Gastrocnemius medialis (tissue), 4 donors: ENCODE measurements around the gene MS4A4E. TPM values are rescaled to one million over a fixed set of nuclear protein-coding genes. Genes with fewer than 3 reads are reported as not detected.

ENCODE experiments used
- ATAC-seq, 2 donors: fragments of 150-250 bp; one replicate each; pipeline ENCODE4 v1.9.1; 2016
- DNase-seq, 2 donors: peaks; one replicate each; pipeline ENCODE4 v3.0.0-alpha.2; 2019
- H3K27ac ChIP-seq, 4 donors: fragments of 200-600 bp; sonication (generic); 1 replicate in 1 of 4; 2 replicates in 3 of 4; pipeline ENCODE4 v1.5.1; 2016 to 2018; ENCODE audit warnings: mild to moderate bottlenecking in 2 of 4, moderate library complexity in 1 of 4
- H3K27me3 ChIP-seq, 3 donors: fragments of 200-600 bp; sonication (generic) in 2 of 3; 1 replicate in 1 of 3; 2 replicates in 2 of 3; pipeline versions ENCODE4 v1.5.1 to v1.6.0; 2016 to 2019; ENCODE audit warnings: mild to moderate bottlenecking in 1 of 3, moderate library complexity in 1 of 3
- H3K36me3 ChIP-seq, 2 donors: fragments of 200-600 bp; sonication (generic) in 1 of 2; one replicate each; pipeline ENCODE4 v1.5.1; 2017 to 2018
- H3K4me1 ChIP-seq, 2 donors: fragments of 200-600 bp; sonication (generic) in 1 of 2; one replicate each; pipeline ENCODE4 v1.5.1; 2016 to 2017; ENCODE audit warnings: mild to moderate bottlenecking in 2 of 2
- H3K4me3 ChIP-seq, 4 donors: fragments of 200-600 bp; sonication (generic) in 3 of 4; 1 replicate in 1 of 4; 2 replicates in 3 of 4; pipeline ENCODE4 v1.5.1; 2016 to 2019; ENCODE audit warnings: mild to moderate bottlenecking in 2 of 4
- H3K9me3 ChIP-seq, 3 donors: fragments of 200-600 bp; sonication (generic) in 2 of 3; 1 replicate in 1 of 3; 2 replicates in 2 of 3; pipeline ENCODE4 v1.5.1; 2016 to 2019
- POLR2A ChIP-seq, 2 donors: fragments of 450-650 bp; IDR thresholded peaks; one replicate each; pipeline ENCODE4 v1.6.1; 2017; ENCODE audit warnings: antibody characterized with exemption in 2 of 2, mild to moderate bottlenecking in 2 of 2, moderate library complexity in 2 of 2
- in situ Hi-C, 4 donors: fragments of 200-750 bp; cut with MboI; loops; one replicate each; pipeline versions ENCODE4 v1.15.0 to v1.8.0; 2017; ENCODE audit warnings: low sequenced_read_pairs in 4 of 4
- intact Hi-C: fragments of 100-400 bp; cut with DNase I; formaldehyde crosslinking; loops from one replicate; pipeline ENCODE4 v1.15.1; 2023; ENCODE audit warnings: low total_unique reads
- total RNA-seq, 4 donors: library from RNA; depleted of rRNA; stranded (reverse); fragments of >200 nt; gene quantifications; one replicate each; pipeline versions ENCODE4 v1.1.0 to v1.2.3, GENCODE V29; 2016
- TF ChIP-seq, protein P1 (sequence below), 5 experiments: fragments of 450-650 bp in 3 of 5; fragments of 200-600 bp in 2 of 5; sonication (generic) in 2 of 5; IDR thresholded peaks in 4 of 5; conservative IDR thresholded peaks in 1 of 5; 1 replicate in 4 of 5; 2 replicates in 1 of 5; pipeline ENCODE4 v1.5.1; 2016 to 2019; ENCODE audit warnings: antibody characterized with exemption in 5 of 5, mild to moderate bottlenecking in 3 of 5, moderate library complexity in 3 of 5

Gene MS4A4E
- total RNA-seq, 4 donors from 2014 or later: 2.8 TPM; not detected in 3

DNA sequence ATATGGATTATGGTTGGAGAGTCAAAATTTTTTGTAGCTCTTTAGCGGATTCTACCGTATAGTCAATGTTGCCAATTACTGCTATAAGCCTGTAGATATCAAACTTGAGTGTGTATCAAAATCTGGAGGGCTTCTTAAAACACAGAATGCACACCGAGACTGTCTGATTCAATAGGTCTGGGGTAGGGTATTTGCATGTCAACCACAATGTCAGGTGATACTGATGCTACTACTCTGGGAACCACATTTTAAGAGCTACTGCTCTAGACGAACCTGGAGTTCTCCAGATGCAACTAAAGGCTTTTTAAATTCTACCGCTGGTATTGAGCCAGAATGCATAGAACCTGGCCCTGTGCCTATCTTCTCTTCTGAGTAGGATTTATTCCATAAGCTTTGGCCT, 21.7 kb upstream of the MS4A4E start:
- Histone ChIP-seq H3K36me3 (no peaks in the 10 kb centered on the region), H3K27ac (no peak overlapping the region), H3K4me1 (no peaks in the 10 kb centered on the region), H3K9me3 (no peaks in the 10 kb centered on the region), H3K27me3 (no peaks in the 10 kb centered on the region), H3K4me3 (no peak overlapping the region)
- in situ Hi-C loops (no loop called here), intact Hi-C loops (no loop called here)
- ATAC-seq (no peak), DNase-seq (no peak)
- no peak for TF ChIP-seq POLR2A (IDR thresholded peaks at IDR 0.05)
- TF ChIP-seq, protein P1, sequence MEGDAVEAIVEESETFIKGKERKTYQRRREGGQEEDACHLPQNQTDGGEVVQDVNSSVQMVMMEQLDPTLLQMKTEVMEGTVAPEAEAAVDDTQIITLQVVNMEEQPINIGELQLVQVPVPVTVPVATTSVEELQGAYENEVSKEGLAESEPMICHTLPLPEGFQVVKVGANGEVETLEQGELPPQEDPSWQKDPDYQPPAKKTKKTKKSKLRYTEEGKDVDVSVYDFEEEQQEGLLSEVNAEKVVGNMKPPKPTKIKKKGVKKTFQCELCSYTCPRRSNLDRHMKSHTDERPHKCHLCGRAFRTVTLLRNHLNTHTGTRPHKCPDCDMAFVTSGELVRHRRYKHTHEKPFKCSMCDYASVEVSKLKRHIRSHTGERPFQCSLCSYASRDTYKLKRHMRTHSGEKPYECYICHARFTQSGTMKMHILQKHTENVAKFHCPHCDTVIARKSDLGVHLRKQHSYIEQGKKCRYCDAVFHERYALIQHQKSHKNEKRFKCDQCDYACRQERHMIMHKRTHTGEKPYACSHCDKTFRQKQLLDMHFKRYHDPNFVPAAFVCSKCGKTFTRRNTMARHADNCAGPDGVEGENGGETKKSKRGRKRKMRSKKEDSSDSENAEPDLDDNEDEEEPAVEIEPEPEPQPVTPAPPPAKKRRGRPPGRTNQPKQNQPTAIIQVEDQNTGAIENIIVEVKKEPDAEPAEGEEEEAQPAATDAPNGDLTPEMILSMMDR (IDR thresholded peaks at IDR 0.05 in 4 of 5, conservative IDR thresholded peaks at IDR 0.05 in 1 of 5): no peak

DNA sequence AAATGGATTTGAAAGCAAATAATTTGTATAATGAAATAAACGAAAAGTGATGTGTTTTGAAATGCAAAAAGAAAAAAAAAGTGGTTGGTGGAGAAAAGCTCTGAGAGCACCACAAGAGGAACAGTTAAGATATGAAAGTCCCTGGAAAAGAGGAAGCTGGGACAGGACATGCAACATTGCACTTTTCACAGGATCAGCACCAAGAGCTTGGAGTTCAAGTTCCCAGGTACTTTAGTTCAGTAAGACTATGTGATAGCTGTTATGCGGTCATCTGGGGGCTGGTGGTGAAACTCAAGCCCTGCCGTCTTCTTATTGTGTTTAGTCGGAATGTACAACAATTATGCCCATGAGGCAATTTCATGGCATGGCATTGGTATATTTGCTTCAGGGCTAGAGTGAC, 20.5 kb upstream of the MS4A4E start:
- Histone ChIP-seq H3K36me3 (no peaks in the 10 kb centered on the region), H3K4me1 (no peaks in the 10 kb centered on the region), H3K4me3 (no peak overlapping the region), H3K27ac (no peak overlapping the region), H3K27me3 (no peaks in the 10 kb centered on the region), H3K9me3 (no peaks in the 10 kb centered on the region)
- TF ChIP-seq, protein P1 (IDR thresholded peaks at IDR 0.05 in 4 of 5, conservative IDR thresholded peaks at IDR 0.05 in 1 of 5): no peak
- no peak for TF ChIP-seq POLR2A (IDR thresholded peaks at IDR 0.05)
- in situ Hi-C loops (no loop called here), intact Hi-C loops (no loop called here)
- DNase-seq (peak in 1 of 2 donors; percentile 7), ATAC-seq (no peak)

DNA sequence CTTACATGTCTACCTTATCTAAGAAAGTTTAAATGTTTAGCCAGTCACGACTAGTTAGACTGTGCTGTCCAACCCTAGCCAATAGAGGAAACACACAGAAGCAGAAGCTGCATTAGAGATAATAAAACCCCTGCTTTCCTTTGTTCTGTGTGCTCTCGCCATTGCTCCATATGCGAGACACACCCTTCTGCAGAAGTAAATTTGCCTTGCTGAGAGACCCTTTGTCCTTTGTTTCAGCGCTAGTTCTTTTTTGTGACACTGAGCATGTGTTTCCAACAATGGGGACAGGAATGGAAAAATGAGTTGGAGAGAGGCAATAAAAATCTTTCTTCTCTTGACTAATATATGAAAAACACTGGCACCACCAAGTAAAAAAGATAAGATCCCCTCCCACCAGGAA, 18.1 kb upstream of the MS4A4E start:
- Histone ChIP-seq H3K4me1 (no peaks in the 10 kb centered on the region), H3K36me3 (no peaks in the 10 kb centered on the region), H3K9me3 (no peaks in the 10 kb centered on the region), H3K4me3 (no peak overlapping the region), H3K27ac (no peak overlapping the region), H3K27me3 (no peaks in the 10 kb centered on the region)
- intact Hi-C loops (no loop called here), in situ Hi-C loops (no loop called here)
- no peak for DNase-seq
- no peak for ATAC-seq
- TF ChIP-seq, protein P1 (IDR thresholded peaks at IDR 0.05 in 4 of 5, conservative IDR thresholded peaks at IDR 0.05 in 1 of 5): no peak
- no peak for TF ChIP-seq POLR2A (IDR thresholded peaks at IDR 0.05)

DNA sequence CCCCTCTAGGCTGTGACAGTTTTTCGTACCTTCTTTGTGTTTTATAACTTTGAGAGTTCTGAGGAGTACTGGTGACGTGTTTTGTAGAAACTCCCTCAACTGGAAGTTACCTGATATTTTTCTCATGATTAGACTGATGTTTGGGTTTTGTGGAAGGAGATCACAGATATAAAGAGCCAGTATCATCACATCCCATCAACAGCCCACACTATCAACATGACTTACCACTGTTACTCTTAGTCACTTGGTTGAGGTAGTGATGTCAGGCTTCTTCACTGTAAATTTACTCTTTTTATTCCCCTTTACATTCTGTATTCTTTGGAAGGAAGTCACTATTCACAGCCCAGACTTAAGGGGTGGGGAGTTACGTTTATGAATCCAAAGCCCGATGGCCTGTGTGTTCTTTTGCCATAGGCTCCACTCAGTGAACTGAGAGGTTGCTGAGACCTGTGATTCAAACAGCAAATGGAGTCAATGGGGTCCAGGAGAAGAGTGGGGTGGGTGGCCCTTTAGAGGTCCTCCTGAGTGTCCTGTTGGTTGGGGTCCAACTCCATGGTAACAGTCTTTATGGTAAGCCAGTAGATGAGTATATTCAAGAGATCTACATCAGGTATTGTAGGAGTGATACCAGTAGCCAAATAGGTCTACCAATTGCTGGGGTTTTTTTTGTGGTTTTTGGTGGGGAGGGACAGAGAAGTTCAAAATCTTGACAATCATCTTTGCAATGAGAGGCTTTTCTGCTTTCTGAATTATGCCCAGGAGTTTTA, 15.2 kb upstream of the MS4A4E start:
- Histone ChIP-seq H3K27ac (no peak overlapping the region), H3K27me3 (no peaks in the 10 kb centered on the region), H3K4me3 (no peak overlapping the region), H3K9me3 (no peaks in the 10 kb centered on the region), H3K4me1 (no peaks in the 10 kb centered on the region), H3K36me3 (no peaks in the 10 kb centered on the region)
- in situ Hi-C loops: no loop called here
- TF ChIP-seq POLR2A (IDR thresholded peaks at IDR 0.05): no peak
- TF ChIP-seq, protein P1 (IDR thresholded peaks at IDR 0.05 in 4 of 5, conservative IDR thresholded peaks at IDR 0.05 in 1 of 5): no peak
- DNase-seq (no peak), ATAC-seq (no peak)
- intact Hi-C loops: no loop called here
